OCI-M1 (cell line): Measurements from ENCODE around the gene NAT10.

Source experiments
- DNase-seq: peaks from one replicate; lab custom pipeline; 2025; lab: John Stamatoyannopoulos, UW

Gene NAT10

DNA sequence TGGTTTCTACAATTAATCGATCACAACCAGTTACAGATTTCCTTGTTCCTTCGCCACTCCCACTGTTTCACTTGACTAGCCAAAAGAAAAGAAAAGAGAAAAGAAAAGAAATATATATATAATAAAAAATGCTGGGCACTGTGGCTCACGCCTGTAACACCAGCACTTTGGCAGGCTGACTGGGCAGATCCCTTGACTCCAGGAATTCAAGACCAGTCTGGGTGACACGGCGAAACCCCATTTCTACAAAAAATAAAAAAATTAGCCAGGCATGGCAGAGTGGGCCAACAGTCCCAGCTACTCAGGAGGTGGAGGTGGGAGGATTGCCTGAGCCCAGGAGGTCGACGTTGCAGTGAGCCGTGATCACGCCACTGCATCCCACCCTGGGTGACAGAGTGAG is 83.8 kb downstream of the NAT10 start:
- no peak for DNase-seq

GRCh38 chr11:34190192-34191139 is 85.0 kb downstream of the NAT10 start:
- no peak for DNase-seq

DNA sequence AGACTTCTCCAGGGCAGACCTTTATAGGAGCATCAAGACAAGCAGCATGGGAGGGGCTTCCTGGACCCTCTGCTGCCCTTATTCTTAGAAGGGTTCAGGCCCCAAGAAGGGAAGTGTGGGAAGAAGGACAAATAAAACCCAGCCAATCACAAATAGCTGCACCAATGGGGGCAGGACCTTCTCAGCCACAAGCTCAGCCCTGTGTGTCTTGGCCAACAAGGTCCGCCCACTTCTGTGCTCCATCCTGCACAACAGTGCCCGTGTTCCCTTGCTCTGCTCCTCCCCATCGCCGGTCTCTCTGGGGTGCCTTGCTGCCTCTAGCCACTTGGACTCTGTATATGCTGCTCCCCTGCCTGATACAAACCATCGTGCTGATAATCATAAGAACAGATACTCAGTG is 86.1 kb downstream of the NAT10 start:
- DNase-seq = no peak

DNA sequence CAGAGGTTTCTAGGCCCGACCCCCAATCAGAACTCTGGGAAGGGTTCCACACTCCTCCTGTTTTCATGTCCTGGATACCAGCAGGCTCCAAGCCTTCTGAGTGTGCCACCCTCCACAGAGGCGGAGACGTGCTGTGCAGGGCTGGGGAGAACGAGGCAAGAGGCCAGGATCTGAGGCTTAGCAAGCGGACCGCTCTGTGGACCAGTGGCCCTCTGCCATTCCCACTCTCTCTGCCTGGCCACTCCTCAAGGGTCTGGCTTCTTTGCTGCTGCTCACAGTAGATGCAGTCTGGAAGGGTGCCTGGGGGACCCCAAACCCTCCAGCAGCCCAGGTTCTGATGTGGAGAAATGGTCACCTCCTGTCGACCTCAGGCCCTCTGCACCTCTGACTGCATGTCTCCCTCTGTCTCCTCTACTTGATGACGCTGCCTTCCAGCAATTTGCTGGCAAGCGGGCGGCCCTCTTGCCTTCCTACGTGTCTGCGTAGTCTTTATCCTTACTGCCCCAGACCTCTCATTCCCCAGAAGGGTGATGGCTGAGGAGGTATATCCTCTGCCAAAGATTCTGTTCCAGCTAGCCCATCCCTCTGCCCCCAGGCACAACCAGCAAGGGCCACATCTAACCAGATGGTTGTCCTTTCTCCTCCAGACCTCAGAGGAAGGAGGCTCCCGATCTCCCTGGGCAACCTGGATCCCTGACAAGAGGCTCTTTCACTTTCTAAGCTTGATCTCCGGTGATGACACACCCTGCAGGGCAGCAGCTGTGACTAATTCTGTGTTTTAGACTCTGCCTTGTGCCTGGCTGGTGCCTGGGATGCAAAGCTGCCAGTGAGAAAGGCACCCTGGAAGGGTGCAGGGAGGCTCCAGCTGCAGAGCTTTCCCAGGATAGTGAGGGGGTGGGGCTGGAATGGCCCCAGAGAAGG is 87.3 kb downstream of the NAT10 start:
- DNase-seq = peak; percentile 28

GRCh38 chr11:34194576-34195335 is 89.3 kb downstream of the NAT10 start:
- no peak for DNase-seq
